Measurements from ENCODE around the gene PDZRN4.

PDZRN4 gene

DNA sequence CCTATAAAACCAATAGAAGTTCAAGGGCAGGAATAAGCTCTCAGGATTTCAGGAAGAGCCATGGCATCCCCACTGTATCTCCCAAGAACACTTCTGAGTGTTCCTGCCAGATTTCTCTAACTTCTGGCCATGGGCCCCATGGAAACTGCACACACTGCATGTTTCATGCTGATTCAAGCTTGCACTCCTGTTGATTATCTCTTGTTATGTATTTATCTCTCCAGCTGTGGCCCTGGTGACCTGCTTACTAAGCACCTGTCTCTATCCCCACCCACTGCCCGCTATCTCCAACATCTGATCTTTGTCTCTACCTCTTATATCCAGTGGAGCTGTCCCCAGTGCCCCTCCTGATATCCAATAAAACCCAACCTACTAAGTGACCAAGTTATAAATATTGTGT, 285.3 kb downstream of the PDZRN4 start:
- no peak overlapping the region for H2AFZ ChIP-seq (ENCODE audit: low read length, unreplicated experiment)
- no peaks in the 10 kb centered on the region for H3K27me3 ChIP-seq (ENCODE audit: insufficient read depth, low read length)
- H3K27ac ChIP-seq (ENCODE audit: low read depth, low read length): no peak overlapping the region
- no peaks in the 10 kb centered on the region for H3K79me2 ChIP-seq (ENCODE audit: control insufficient read depth, insufficient read depth, low read length, unreplicated experiment)
- no peak overlapping the region for H3K4me3 ChIP-seq (ENCODE audit: low read depth, low read length)
- no peaks in the 10 kb centered on the region for H3K4me1 ChIP-seq (ENCODE audit: control insufficient read depth, insufficient read depth, low read length, unreplicated experiment)
- H3K36me3 ChIP-seq (ENCODE audit: insufficient read depth, low read length): no peaks in the 10 kb centered on the region

DNA sequence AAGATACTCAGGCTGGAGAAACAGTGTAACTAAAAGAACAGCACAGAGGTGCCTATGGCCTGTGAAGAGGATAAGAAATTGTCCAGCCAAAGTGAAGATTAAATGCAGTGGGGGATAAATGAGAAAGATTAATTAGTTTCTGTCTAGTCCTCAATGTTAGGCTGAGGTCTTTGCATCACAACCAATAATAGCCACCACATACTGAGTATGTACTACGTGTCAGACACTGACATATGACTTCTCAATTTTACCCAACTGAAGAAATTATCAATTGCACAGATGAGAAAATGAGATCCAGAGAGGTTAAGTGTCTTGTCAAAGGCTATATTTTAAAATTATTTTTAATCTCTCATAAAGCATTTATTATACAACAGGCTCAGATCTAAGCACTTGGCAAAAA, 285.9 kb downstream of the PDZRN4 start:
- H3K79me2 ChIP-seq (ENCODE audit: control insufficient read depth, insufficient read depth, low read length, unreplicated experiment): no peaks in the 10 kb centered on the region
- H3K27ac ChIP-seq (ENCODE audit: low read depth, low read length): no peak overlapping the region
- no peaks in the 10 kb centered on the region for H3K27me3 ChIP-seq (ENCODE audit: insufficient read depth, low read length)
- H3K4me1 ChIP-seq (ENCODE audit: control insufficient read depth, insufficient read depth, low read length, unreplicated experiment): no peaks in the 10 kb centered on the region
- H3K36me3 ChIP-seq (ENCODE audit: insufficient read depth, low read length): no peaks in the 10 kb centered on the region
- no peak overlapping the region for H2AFZ ChIP-seq (ENCODE audit: low read length, unreplicated experiment)
- no peak overlapping the region for H3K4me3 ChIP-seq (ENCODE audit: low read depth, low read length)

DNA sequence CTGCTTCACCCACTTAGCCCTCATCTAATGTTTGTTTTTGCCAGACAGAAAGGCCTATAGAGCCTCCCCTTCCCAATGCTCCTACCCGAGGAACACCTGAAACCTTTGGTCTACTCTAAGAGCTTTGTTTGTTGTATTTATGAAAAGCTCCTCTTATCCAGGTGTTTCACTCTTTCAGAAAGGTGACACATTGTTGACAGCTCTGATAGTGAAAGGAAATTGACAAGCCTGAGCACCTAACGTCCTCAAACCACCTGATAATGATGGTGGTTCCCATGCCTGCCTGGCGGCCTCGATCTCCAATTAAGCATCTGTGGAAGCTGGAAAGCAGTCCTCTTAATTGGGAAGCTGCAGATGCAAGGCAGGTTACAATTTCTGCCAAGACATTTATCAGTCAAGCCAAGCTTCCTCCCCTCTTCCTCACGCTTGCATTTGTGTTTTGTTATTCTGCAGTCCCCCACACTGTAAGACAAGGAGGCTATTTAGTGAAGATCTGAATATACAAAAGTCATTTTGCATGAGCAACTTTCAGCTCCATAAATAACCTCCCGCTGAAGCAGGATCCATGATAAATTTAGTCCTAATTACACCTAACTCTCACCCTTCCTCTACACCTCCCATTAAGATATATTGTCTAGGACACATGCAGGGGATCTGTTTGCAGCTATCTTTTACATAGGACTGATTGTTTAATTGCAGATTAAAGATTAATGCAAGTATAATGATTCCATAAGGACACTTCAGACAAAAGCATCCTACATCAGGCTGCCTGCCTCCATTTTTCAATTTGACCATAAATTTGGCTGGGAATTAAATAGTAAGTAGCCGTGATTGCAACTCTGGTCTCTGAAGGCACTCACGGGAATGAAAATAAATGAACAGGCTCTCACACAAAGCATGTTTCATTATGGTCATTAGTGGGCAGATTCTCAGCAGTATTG, 288.6 kb downstream of the PDZRN4 start:
- H3K79me2 ChIP-seq (ENCODE audit: control insufficient read depth, insufficient read depth, low read length, unreplicated experiment): no peaks in the 10 kb centered on the region
- H3K36me3 ChIP-seq (ENCODE audit: insufficient read depth, low read length): no peaks in the 10 kb centered on the region
- H3K27ac ChIP-seq (ENCODE audit: low read depth, low read length): no peak overlapping the region
- no peaks in the 10 kb centered on the region for H3K4me1 ChIP-seq (ENCODE audit: control insufficient read depth, insufficient read depth, low read length, unreplicated experiment)
- no peak overlapping the region for H3K4me3 ChIP-seq (ENCODE audit: low read depth, low read length)
- H2AFZ ChIP-seq (ENCODE audit: low read length, unreplicated experiment): no peak overlapping the region
- no peaks in the 10 kb centered on the region for H3K27me3 ChIP-seq (ENCODE audit: insufficient read depth, low read length)

DNA sequence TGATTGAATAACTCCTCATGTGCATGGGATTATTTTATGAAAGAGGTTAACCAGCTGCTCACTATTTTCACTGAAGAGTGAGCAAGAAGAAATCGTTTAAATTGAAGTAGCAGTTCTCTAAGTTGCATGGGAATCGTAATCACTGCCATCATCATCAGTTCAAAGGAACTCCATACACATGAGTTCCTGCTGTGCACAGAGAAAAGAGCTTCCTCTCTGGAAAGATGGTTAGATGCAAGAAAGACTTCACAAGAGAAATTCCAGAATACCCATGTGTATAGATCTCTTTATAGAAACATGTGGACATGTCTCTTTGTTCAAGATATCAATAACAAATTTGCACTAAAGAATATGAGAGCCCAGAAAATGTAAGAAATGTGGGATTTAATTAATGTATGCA, 291.3 kb downstream of the PDZRN4 start:
- no peaks in the 10 kb centered on the region for H3K36me3 ChIP-seq (ENCODE audit: insufficient read depth, low read length)
- H2AFZ ChIP-seq (ENCODE audit: low read length, unreplicated experiment): no peak overlapping the region
- H3K4me1 ChIP-seq (ENCODE audit: control insufficient read depth, insufficient read depth, low read length, unreplicated experiment): no peaks in the 10 kb centered on the region
- H3K4me3 ChIP-seq (ENCODE audit: low read depth, low read length): no peak overlapping the region
- no peak overlapping the region for H3K27ac ChIP-seq (ENCODE audit: low read depth, low read length)
- H3K79me2 ChIP-seq (ENCODE audit: control insufficient read depth, insufficient read depth, low read length, unreplicated experiment): no peaks in the 10 kb centered on the region
- no peaks in the 10 kb centered on the region for H3K27me3 ChIP-seq (ENCODE audit: insufficient read depth, low read length)

DNA sequence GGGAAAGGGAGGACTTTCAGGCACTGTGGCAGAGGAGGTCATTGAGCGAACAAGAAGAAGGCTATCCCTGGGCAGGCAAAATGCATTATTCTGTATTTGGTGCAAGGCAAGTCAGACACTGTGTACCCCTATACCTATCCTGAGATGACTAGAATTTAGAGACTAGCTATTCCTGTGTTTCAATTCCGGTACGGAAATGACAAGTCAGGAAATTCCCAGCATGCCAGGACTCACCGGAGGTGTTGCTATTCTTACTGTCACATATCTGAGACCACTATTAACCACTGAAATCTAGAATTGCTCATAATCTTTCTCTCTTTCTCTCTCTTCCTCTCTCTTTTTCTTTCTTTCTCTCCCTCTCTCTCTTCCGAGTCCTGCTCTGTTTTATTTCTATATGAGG, 297.1 kb downstream of the PDZRN4 start:
- H3K27ac ChIP-seq (ENCODE audit: low read depth, low read length): no peak overlapping the region
- H3K4me1 ChIP-seq (ENCODE audit: control insufficient read depth, insufficient read depth, low read length, unreplicated experiment): no peaks in the 10 kb centered on the region
- no peak overlapping the region for H2AFZ ChIP-seq (ENCODE audit: low read length, unreplicated experiment)
- H3K27me3 ChIP-seq (ENCODE audit: insufficient read depth, low read length): no peaks in the 10 kb centered on the region
- no peak overlapping the region for H3K4me3 ChIP-seq (ENCODE audit: low read depth, low read length)
- no peaks in the 10 kb centered on the region for H3K79me2 ChIP-seq (ENCODE audit: control insufficient read depth, insufficient read depth, low read length, unreplicated experiment)
- H3K36me3 ChIP-seq (ENCODE audit: insufficient read depth, low read length): no peaks in the 10 kb centered on the region

DNA sequence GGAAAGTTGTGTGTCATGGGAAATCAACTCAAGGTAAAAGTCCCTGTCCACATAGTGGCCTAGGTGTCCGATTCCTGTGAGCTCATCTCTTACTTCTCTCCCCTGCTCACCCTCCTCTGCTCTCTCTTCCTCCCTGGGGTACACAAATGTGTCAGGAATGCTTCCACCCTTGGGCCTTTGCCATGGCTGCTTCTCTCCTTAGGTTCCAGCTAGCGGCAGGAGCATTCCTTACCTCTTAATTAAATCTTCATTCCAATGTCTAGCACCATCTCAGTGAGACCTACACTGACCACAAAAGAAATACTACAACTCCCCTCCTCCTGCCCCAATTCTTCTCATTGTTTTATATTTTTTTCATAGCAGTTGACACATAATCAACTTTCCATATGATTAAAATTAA, 298.6 kb downstream of the PDZRN4 start:
- H3K27me3 ChIP-seq (ENCODE audit: insufficient read depth, low read length): no peaks in the 10 kb centered on the region
- no peak overlapping the region for H3K4me3 ChIP-seq (ENCODE audit: low read depth, low read length)
- no peak overlapping the region for H3K27ac ChIP-seq (ENCODE audit: low read depth, low read length)
- no peaks in the 10 kb centered on the region for H3K36me3 ChIP-seq (ENCODE audit: insufficient read depth, low read length)
- H2AFZ ChIP-seq (ENCODE audit: low read length, unreplicated experiment): no peak overlapping the region
- H3K4me1 ChIP-seq (ENCODE audit: control insufficient read depth, insufficient read depth, low read length, unreplicated experiment): no peaks in the 10 kb centered on the region
- H3K79me2 ChIP-seq (ENCODE audit: control insufficient read depth, insufficient read depth, low read length, unreplicated experiment): no peaks in the 10 kb centered on the region

DNA sequence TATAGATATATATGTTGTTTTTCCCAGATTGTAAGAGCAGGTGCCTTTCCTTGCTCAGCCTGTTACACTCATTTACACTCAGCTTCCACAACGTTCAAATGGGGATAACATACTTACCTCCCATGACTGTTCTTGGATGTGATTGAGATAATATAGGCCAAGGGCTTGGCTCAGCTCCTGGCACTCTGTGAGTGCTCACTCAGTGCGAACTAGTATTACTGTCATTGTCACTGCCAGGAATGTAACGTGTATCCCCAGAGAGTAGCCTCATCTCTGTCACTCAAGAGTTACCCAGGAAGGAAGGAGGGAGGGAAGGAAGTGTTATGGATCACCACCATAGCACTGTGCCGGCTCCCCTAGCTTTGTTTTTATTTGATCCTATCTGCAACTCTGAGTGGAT, 307.9 kb downstream of the PDZRN4 start:
- H3K4me3 ChIP-seq (ENCODE audit: low read depth, low read length): no peak overlapping the region

DNA sequence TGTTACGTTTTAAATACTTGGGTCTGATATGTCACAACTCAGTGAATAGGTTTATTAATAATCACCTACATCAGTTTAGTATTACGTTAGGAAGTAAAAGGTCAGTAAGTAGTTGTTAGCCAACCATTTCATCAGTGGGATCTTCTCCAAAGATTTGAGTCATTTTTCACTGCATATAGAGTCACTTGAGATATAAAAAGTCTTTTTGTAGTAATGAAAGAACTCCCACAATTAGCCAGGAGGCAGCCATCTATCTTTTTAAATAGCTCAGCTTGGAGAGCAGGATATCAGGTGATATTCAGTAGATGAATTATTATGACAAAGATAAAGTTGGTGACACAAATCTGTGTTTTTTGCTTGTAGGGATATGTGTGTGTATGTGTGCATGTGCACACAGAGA, 309.3 kb downstream of the PDZRN4 start:
- Histone ChIP-seq H2AFZ (ENCODE audit: low read length, unreplicated experiment) (no peak overlapping the region), H3K36me3 (ENCODE audit: insufficient read depth, low read length) (no peaks in the 10 kb centered on the region), H3K27ac (ENCODE audit: low read depth, low read length) (no peak overlapping the region), H3K27me3 (ENCODE audit: insufficient read depth, low read length) (no peaks in the 10 kb centered on the region; the same call in 1 of the 2 replicates), H3K4me3 (ENCODE audit: low read depth, low read length) (no peak overlapping the region), H3K4me1 (ENCODE audit: control insufficient read depth, insufficient read depth, low read length, unreplicated experiment) (no peaks in the 10 kb centered on the region), H3K79me2 (ENCODE audit: control insufficient read depth, insufficient read depth, low read length, unreplicated experiment) (no peaks in the 10 kb centered on the region)

More for the DNA sequence above, 307.9 kb downstream of the PDZRN4 start:
- Histone ChIP-seq H3K79me2 (ENCODE audit: control insufficient read depth, insufficient read depth, low read length, unreplicated experiment) (no peaks in the 10 kb centered on the region), H3K27ac (ENCODE audit: low read depth, low read length) (no peak overlapping the region), H3K4me1 (ENCODE audit: control insufficient read depth, insufficient read depth, low read length, unreplicated experiment) (no peaks in the 10 kb centered on the region), H3K36me3 (ENCODE audit: insufficient read depth, low read length) (no peaks in the 10 kb centered on the region), H2AFZ (ENCODE audit: low read length, unreplicated experiment) (no peak overlapping the region), H3K27me3 (ENCODE audit: insufficient read depth, low read length) (no peaks in the 10 kb centered on the region; the same call in 1 of the 2 replicates)

DNA sequence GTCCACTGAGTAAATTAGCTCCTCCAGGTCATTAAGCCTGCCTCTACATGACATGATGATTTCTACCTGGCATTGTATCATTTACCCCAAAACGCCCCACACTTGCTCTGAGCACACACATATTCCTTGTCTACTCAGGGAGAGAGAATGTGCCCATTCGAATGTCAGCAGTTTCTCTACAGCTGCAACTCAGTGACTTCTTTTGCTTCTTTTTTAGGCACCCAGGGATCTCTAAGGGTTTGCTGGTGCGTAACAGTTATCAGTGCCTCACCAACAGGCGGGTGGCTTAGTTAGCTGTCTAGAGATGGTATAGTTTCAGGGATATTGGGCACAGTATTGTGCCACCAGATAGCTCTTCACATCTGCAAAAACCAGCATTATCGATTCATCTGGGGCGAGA, 316.9 kb downstream of the PDZRN4 start:
- no peaks in the 10 kb centered on the region for H3K4me1 ChIP-seq (ENCODE audit: control insufficient read depth, insufficient read depth, low read length, unreplicated experiment)
- no peak overlapping the region for H3K4me3 ChIP-seq (ENCODE audit: low read depth, low read length)
- no peaks in the 10 kb centered on the region for H3K36me3 ChIP-seq (ENCODE audit: insufficient read depth, low read length)
- H3K79me2 ChIP-seq (ENCODE audit: control insufficient read depth, insufficient read depth, low read length, unreplicated experiment): no peaks in the 10 kb centered on the region
- no peak overlapping the region for H2AFZ ChIP-seq (ENCODE audit: low read length, unreplicated experiment)
- H3K27me3 ChIP-seq (ENCODE audit: insufficient read depth, low read length): no peaks in the 10 kb centered on the region; the same call in 1 of the 2 replicates
- H3K27ac ChIP-seq (ENCODE audit: low read depth, low read length): no peak overlapping the region

DNA sequence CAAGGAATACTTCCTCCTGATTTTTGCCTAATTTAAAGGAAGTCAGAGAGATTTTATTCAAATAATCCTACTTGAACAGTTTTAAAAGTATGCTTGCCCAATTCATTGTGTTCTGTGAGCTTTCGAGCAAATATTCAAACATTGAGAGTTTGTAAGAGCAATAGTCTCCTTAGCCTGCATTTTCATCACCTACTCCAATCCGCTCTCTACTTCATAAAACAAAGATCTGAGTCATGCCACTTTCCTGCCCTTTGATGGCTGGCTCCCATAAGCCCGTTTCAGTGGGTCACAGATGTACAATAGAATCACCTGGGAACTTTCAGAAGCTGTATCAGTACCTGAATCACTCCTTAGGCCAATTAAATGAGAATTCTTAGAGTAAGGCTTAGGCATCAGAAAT, 319.2 kb downstream of the PDZRN4 start:
- H3K27me3 ChIP-seq (ENCODE audit: insufficient read depth, low read length): no peaks in the 10 kb centered on the region
- H3K79me2 ChIP-seq (ENCODE audit: control insufficient read depth, insufficient read depth, low read length, unreplicated experiment): no peaks in the 10 kb centered on the region
- no peaks in the 10 kb centered on the region for H3K36me3 ChIP-seq (ENCODE audit: insufficient read depth, low read length)
- H3K4me1 ChIP-seq (ENCODE audit: control insufficient read depth, insufficient read depth, low read length, unreplicated experiment): no peaks in the 10 kb centered on the region
- H2AFZ ChIP-seq (ENCODE audit: low read length, unreplicated experiment): no peak overlapping the region
- no peak overlapping the region for H3K27ac ChIP-seq (ENCODE audit: low read depth, low read length)
- H3K4me3 ChIP-seq (ENCODE audit: low read depth, low read length): no peak overlapping the region

Measured in ACC112 (cell line).